GM15510 (cell line): ENCODE results near the gene OSBP.

Experiments
- POLR2A ChIP-seq: IDR thresholded peaks from 3 replicates; pipeline ENCODE4 v1.6.1; 2011; ENCODE audit warnings: borderline replicate concordance; ENCODE audit not compliant: insufficient read length; ENCODE audit errors: extremely low read depth

OSBP gene

GRCh38 chr11:59550842-59551658 lies 64.5 kb downstream of the OSBP start:
- TF ChIP-seq POLR2A = no peak

- TF ChIP-seq POLR2A = no peak
Measured at GRCh38 chr11:59550368-59550841, 65.2 kb downstream of the OSBP start.

GRCh38 chr11:59548309-59548656 lies 67.3 kb downstream of the OSBP start:
- TF ChIP-seq POLR2A = no peak

GRCh38 chr11:59545179-59546020 lies 70.2 kb downstream of the OSBP start:
- no peak for TF ChIP-seq POLR2A

GRCh38 chr11:59544869-59545178 lies 70.8 kb downstream of the OSBP start:
- TF ChIP-seq POLR2A = no peak

GRCh38 chr11:59542142-59542810 lies 73.3 kb downstream of the OSBP start:
- no peak for TF ChIP-seq POLR2A

- no peak for TF ChIP-seq POLR2A
Measured at GRCh38 chr11:59534676-59535075, 80.9 kb downstream of the OSBP start.

GRCh38 chr11:59532620-59533019 lies 83.0 kb downstream of the OSBP start:
- TF ChIP-seq POLR2A = no peak

GRCh38 chr11:59528711-59529110 lies 86.9 kb downstream of the OSBP start:
- no peak for TF ChIP-seq POLR2A
